ENCODE results near the gene TNP1.

Gene TNP1

GRCh38 chr2:216870508-216871332, 10.9 kb upstream of the TNP1 start:
- no peak for TF ChIP-seq CTCF (IDR thresholded peaks at IDR 0.05; ENCODE audit: control insufficient read depth, extremely low read depth, insufficient read depth)
- DNase-seq (ENCODE audit: low read depth): no peak
- H3K4me3 ChIP-seq (ENCODE audit: low read depth, low read length): no peak overlapping the region

GRCh38 chr2:216866515-216867095, 6.7 kb upstream of the TNP1 start:
- DNase-seq (ENCODE audit: low read depth): no peak
- H3K4me3 ChIP-seq (ENCODE audit: low read depth, low read length): no peak overlapping the region
- TF ChIP-seq CTCF (IDR thresholded peaks at IDR 0.05; ENCODE audit: control insufficient read depth, extremely low read depth, insufficient read depth): no peak

- no peak for TF ChIP-seq CTCF (IDR thresholded peaks at IDR 0.05; ENCODE audit: control insufficient read depth, extremely low read depth, insufficient read depth)
- DNase-seq (ENCODE audit: low read depth): no peak
- H3K4me3 ChIP-seq (ENCODE audit: low read depth, low read length): no peak overlapping the region
Observed at GRCh38 chr2:216865658-216866057, 5.8 kb upstream of the TNP1 start.

- H3K4me3 ChIP-seq (ENCODE audit: low read depth, low read length): no peak overlapping the region
- no peak for TF ChIP-seq CTCF (IDR thresholded peaks at IDR 0.05; ENCODE audit: control insufficient read depth, extremely low read depth, insufficient read depth)
- no peak for DNase-seq (ENCODE audit: low read depth)
Observed at GRCh38 chr2:216863946-216864345, 4.1 kb upstream of the TNP1 start.

GRCh38 chr2:216862628-216863398, 2.9 kb upstream of the TNP1 start:
- H3K4me3 ChIP-seq (ENCODE audit: low read depth, low read length): no peak overlapping the region
- no peak for TF ChIP-seq CTCF (IDR thresholded peaks at IDR 0.05; ENCODE audit: control insufficient read depth, extremely low read depth, insufficient read depth)
- DNase-seq (ENCODE audit: low read depth): no peak

DNA sequence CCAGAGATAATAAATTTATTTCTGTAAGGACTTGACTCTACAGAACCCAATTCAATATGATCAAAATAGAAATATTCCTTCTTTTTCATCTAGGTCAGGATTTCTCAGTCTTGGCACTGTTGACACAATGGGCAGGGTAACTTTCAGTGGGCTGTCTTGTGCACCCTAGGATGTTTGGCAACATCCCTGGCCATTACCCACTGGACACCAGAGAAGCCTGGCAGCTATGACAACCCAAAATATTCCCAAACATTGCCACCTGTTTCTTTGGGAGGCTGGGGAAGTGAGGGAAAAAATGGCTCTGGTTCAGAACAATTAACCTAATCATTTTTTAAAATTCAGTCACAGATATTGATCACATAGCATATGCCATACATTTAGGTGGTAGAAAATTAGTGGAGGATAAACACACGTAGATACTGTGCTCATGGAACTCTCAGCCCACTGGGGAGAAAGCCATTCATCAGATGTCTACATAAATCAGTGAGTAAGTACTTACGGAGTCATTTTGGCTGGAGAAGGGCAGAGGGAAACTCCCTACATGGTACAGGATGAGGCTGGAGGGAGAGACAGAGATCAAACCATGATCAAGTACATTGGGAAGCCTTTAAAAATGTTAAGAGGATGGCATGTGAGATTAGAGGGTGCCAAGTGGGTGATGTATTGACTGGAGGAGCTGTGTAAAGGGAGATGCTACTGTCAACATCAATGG, 718 bp upstream of the TNP1 start:
- DNase-seq (ENCODE audit: low read depth): no peak
- no peak overlapping the region for H3K4me3 ChIP-seq (ENCODE audit: low read depth, low read length)
- TF ChIP-seq CTCF (IDR thresholded peaks at IDR 0.05; ENCODE audit: control insufficient read depth, extremely low read depth, insufficient read depth): no peak

All from LNCaP clone FGC (cell line).